Measurements from ENCODE around the gene LIMK1. TPM values are rescaled to one million over a fixed set of nuclear protein-coding genes. Genes with fewer than 3 reads are reported as not detected.

The LIMK1 gene
- total RNA-seq, 1 experiment from 2014 or later: 63.8 TPM

DNA sequence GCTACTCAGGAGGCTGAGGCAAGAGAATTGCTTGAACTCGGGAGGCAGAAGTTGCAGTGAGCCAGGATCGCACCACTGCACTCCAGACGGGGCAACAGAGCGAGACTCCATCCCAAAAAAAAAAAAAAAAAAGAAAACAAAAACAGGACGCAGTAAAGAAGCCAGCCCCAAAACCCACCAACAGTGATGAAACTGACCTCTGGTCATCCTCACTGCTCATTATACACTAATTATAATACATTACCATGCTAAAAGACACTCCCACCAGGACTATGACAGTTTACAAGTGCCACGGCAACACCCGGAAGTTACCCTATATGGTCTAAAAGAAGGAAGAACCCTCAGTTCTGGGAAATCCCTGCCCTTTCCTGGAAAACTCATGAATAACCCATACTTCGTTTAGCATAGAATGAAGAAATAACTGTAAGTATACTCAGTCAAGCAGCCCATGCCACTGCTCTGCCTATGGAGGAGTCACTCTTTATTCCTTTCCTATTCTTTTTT is 50.6 kb downstream of the LIMK1 start:
- Histone ChIP-seq H3K4me2 (ENCODE audit: insufficient read depth, insufficient read length, low read length) (no peak overlapping the region), H2BK120ac (ENCODE audit: low read depth, low read length, poor library complexity, severe bottlenecking) (no peak overlapping the region), H2AK5ac (ENCODE audit: insufficient read length, low read length) (no peak overlapping the region), H4K20me1 (ENCODE audit: control insufficient read depth, insufficient read depth, insufficient read length) (no peaks in the 10 kb centered on the region), H2BK5ac (ENCODE audit: insufficient read length, low read length) (no peak overlapping the region), H3K56ac (ENCODE audit: insufficient read length, low read depth, low read length) (no peak overlapping the region), H3K4me1 (ENCODE audit: insufficient read depth, low read length) (no peaks in the 10 kb centered on the region; the same call in 1 of the 2 replicates), H2BK12ac (ENCODE audit: insufficient read length, low read depth, low read length) (no peak overlapping the region), H3K23ac (ENCODE audit: insufficient read length, low read depth, low read length) (no peak overlapping the region), H2BK20ac (ENCODE audit: low read depth, low read length, poor library complexity, severe bottlenecking) (no peak overlapping the region), H3K14ac (ENCODE audit: insufficient read depth, low read length) (no peak overlapping the region), H4K8ac (replicated peaks; ENCODE audit: insufficient read length, low read depth, low read length) (no peak overlapping the region), H3T11ph (ENCODE audit: low read length) (no peak overlapping the region), H2BK15ac (ENCODE audit: low read depth, low read length) (no peak overlapping the region), H2AFZ (ENCODE audit: low read length) (no peak overlapping the region), H4K5ac (ENCODE audit: insufficient read length, low read depth, low read length) (no peak overlapping the region), H3K18ac (ENCODE audit: insufficient read length, low read depth, low read length) (no peak overlapping the region), H3K9me3 (ENCODE audit: control insufficient read depth, low read depth, low read length) (no peaks in the 10 kb centered on the region), H3K79me1 (ENCODE audit: insufficient read depth, low read depth, low read length, poor library complexity, severe bottlenecking) (no peaks in the 10 kb centered on the region), H3K4ac (ENCODE audit: low read depth, low read length) (no peak overlapping the region), H4K91ac (ENCODE audit: insufficient read length, low read depth, low read length) (no peak overlapping the region), H3K79me2 (ENCODE audit: insufficient read depth, low read length) (no peaks in the 10 kb centered on the region), H3K27ac (ENCODE audit: insufficient read length, low read depth, low read length) (no peak overlapping the region), H3K23me2 (ENCODE audit: insufficient read length, low read depth, low read length, poor library complexity, severe bottlenecking) (no peaks in the 10 kb centered on the region), H3K27me3 (ENCODE audit: insufficient read depth, low read length) (no peaks in the 10 kb centered on the region), H3K9ac (ENCODE audit: extremely low read depth, insufficient read length, low read length) (no peak overlapping the region)
- no CpG with 5 or more reads among the region's 8 CpGs for WGBS (ENCODE audit: extremely low coverage, insufficient read length, low lambda C conversion rate)
- H3K4me3 Mint-ChIP-seq: no peak overlapping the region
- peaks cover 9% of the 10 kb centered on the region for H3K27me3 Mint-ChIP-seq (ENCODE audit: low read depth)
- no peaks in the 10 kb centered on the region for H3K36me3 Mint-ChIP-seq (ENCODE audit: insufficient read depth in 1 of 3, low read depth in 3 of 3)
- no peak for DNase-seq
- H3K9me3 Mint-ChIP-seq: peaks cover 0 to 3% of the 10 kb centered on the region in 2 experiments; a peak in 1 of 5 replicates
- peaks cover 25 to 33% of the 10 kb centered on the region in 2 experiments for H3K4me1 Mint-ChIP-seq
- peak overlapping the region in 1 of 3 experiments; percentile 19; a peak in 2 of 7 replicates for H3K27ac Mint-ChIP-seq
- TF ChIP-seq, protein P1, sequence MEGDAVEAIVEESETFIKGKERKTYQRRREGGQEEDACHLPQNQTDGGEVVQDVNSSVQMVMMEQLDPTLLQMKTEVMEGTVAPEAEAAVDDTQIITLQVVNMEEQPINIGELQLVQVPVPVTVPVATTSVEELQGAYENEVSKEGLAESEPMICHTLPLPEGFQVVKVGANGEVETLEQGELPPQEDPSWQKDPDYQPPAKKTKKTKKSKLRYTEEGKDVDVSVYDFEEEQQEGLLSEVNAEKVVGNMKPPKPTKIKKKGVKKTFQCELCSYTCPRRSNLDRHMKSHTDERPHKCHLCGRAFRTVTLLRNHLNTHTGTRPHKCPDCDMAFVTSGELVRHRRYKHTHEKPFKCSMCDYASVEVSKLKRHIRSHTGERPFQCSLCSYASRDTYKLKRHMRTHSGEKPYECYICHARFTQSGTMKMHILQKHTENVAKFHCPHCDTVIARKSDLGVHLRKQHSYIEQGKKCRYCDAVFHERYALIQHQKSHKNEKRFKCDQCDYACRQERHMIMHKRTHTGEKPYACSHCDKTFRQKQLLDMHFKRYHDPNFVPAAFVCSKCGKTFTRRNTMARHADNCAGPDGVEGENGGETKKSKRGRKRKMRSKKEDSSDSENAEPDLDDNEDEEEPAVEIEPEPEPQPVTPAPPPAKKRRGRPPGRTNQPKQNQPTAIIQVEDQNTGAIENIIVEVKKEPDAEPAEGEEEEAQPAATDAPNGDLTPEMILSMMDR (conservative IDR thresholded peaks at IDR 0.05): no peak
